Trophoblast cell (in vitro differentiated cells and primary cell): ENCODE results near the gene SLC6A2.

Experiments
- DNase-seq, 2 donors: peaks; one replicate each; pipeline ENCODE4 v3.0.0-alpha.2; 2016
- H2AFZ ChIP-seq: 2 replicates; pipeline ENCODE4 v1.6.1; 2013; ENCODE audit warnings: low read length, moderate library complexity, mild to moderate bottlenecking; ENCODE audit not compliant: insufficient read depth, poor library complexity
- H2AK5ac ChIP-seq: 2 replicates; pipeline ENCODE4 v1.6.1; 2013; ENCODE audit warnings: mild to moderate bottlenecking, low read length
- H2BK120ac ChIP-seq: 2 replicates; pipeline ENCODE4 v1.6.1; 2013; ENCODE audit warnings: low read length, mild to moderate bottlenecking, moderate library complexity; ENCODE audit not compliant: insufficient read depth, poor library complexity
- H2BK12ac ChIP-seq: 2 replicates; pipeline ENCODE4 v1.6.1; 2013; ENCODE audit warnings: mild to moderate bottlenecking, low read length, moderate library complexity
- H2BK5ac ChIP-seq: 2 replicates; pipeline ENCODE4 v1.6.1; 2013; ENCODE audit warnings: low read length, low read depth, moderate library complexity, mild to moderate bottlenecking; ENCODE audit not compliant: poor library complexity
- H3K14ac ChIP-seq: 2 replicates; pipeline ENCODE4 v1.6.1; 2013; ENCODE audit warnings: mild to moderate bottlenecking, low read length
- H3K18ac ChIP-seq: 2 replicates; pipeline ENCODE4 v1.6.1; 2013; ENCODE audit warnings: mild to moderate bottlenecking, low read length
- H3K23ac ChIP-seq: 2 replicates; pipeline ENCODE4 v1.6.1; 2013; ENCODE audit warnings: low read length
- H3K27ac ChIP-seq: 2 replicates; pipeline ENCODE4 v1.5.1; 2013; ENCODE audit warnings: low read depth, mild to moderate bottlenecking, inconsistent platforms, low read length, moderate library complexity
- H3K27me3 ChIP-seq: 2 replicates; pipeline ENCODE4 v1.6.1; 2013; ENCODE audit warnings: inconsistent platforms, mild to moderate bottlenecking, low read length, moderate library complexity; ENCODE audit not compliant: insufficient read depth
- H3K36me3 ChIP-seq, 2 experiments: 1 replicate in 1 of 2; 2 replicates in 1 of 2; pipeline ENCODE4 v1.6.1; 2013; ENCODE audit warnings: low read length in 2 of 2, mild to moderate bottlenecking in 2 of 2, moderate library complexity in 1 of 2; ENCODE audit not compliant: insufficient read depth in 2 of 2, control insufficient read depth in 1 of 2
- H3K4ac ChIP-seq: 2 replicates; pipeline ENCODE4 v1.6.1; 2013; ENCODE audit warnings: low read depth, mild to moderate bottlenecking, low read length, moderate library complexity
- H3K4me1 ChIP-seq, 2 experiments: 1 replicate in 1 of 2; 2 replicates in 1 of 2; pipeline ENCODE4 v1.6.1; 2013; ENCODE audit warnings: low read length in 2 of 2, mild to moderate bottlenecking in 2 of 2, moderate library complexity in 1 of 2; ENCODE audit not compliant: insufficient read depth in 2 of 2, control insufficient read depth in 1 of 2
- H3K4me2 ChIP-seq: 2 replicates; pipeline ENCODE4 v1.6.1; 2013; ENCODE audit warnings: inconsistent platforms, mild to moderate bottlenecking, low read length, moderate library complexity
- H3K4me3 ChIP-seq: 2 replicates; pipeline ENCODE4 v1.5.1; 2013; ENCODE audit warnings: mild to moderate bottlenecking, low read depth, low read length, inconsistent platforms
- H3K79me1 ChIP-seq: one replicate; pipeline ENCODE4 v1.6.1; 2013; ENCODE audit warnings: low read length
- H3K79me2 ChIP-seq: 2 replicates; pipeline ENCODE4 v1.6.1; 2013; ENCODE audit warnings: low read length, mild to moderate bottlenecking; ENCODE audit not compliant: control insufficient read depth, insufficient read depth, poor library complexity
- H3K9ac ChIP-seq: 2 replicates; pipeline ENCODE4 v1.6.1; 2013; ENCODE audit warnings: mild to moderate bottlenecking, low read length
- H3K9me3 ChIP-seq: 2 replicates; pipeline ENCODE4 v1.6.1; 2013; ENCODE audit warnings: low read depth, mild to moderate bottlenecking, control low read depth, inconsistent platforms, low read length; ENCODE audit not compliant: insufficient read depth
- H4K12ac ChIP-seq: 2 replicates; pipeline ENCODE4 v1.6.1; 2013; ENCODE audit warnings: low read depth, mild to moderate bottlenecking, low read length, moderate library complexity
- H4K8ac ChIP-seq: 2 replicates; pipeline ENCODE4 v1.6.1; 2013; ENCODE audit warnings: low read depth, mild to moderate bottlenecking, low read length, moderate library complexity
- H4K91ac ChIP-seq: one replicate; pipeline ENCODE4 v1.6.1; 2013; ENCODE audit warnings: low read depth, mild to moderate bottlenecking, low read length, moderate library complexity
- WGBS: extraction: QIAGEN DNeasy Blood & Tissue Kit; methylation state at CpG from one replicate; pipeline ENCODE4 v1.1.7; 2013; ENCODE audit warnings: missing lambda C conversion rate; ENCODE audit not compliant: insufficient read length, insufficient coverage; ENCODE audit errors: extremely low coverage; 5-methylcytosine and 5-hydroxymethylcytosine counted together

The SLC6A2 gene

GRCh38 chr16:55691771-55692170 is 36.0 kb downstream of the SLC6A2 start:
- Histone ChIP-seq H4K91ac (no peak overlapping the region), H2AFZ (no peak overlapping the region), H3K9ac (no peak overlapping the region), H2BK5ac (no peak overlapping the region), H3K23ac (no peak overlapping the region), H3K14ac (no peak overlapping the region), H3K27ac (no peak overlapping the region), H3K36me3 (no peaks in the 10 kb centered on the region), H3K4me3 (no peak overlapping the region), H3K4me2 (no peak overlapping the region), H2BK12ac (no peak overlapping the region), H3K18ac (no peak overlapping the region), H4K12ac (no peak overlapping the region), H3K79me2 (no peaks in the 10 kb centered on the region), H2AK5ac (no peak overlapping the region), H3K4ac (no peak overlapping the region), H4K8ac (no peak overlapping the region), H3K27me3 (no peaks in the 10 kb centered on the region), H3K9me3 (peaks cover 4% of the 10 kb centered on the region), H3K4me1 (peaks cover 3 to 5% of the 10 kb centered on the region in 2 experiments), H2BK120ac (no peak overlapping the region), H3K79me1 (no peaks in the 10 kb centered on the region)
- no peak for DNase-seq
- no CpG with 5 or more reads among the region's 12 CpGs for WGBS

- peaks cover 3% of the 10 kb centered on the region for H3K9me3 ChIP-seq
- no peak overlapping the region for H2BK12ac ChIP-seq
- no peaks in the 10 kb centered on the region for H3K79me2 ChIP-seq
- H3K36me3 ChIP-seq = no peaks in the 10 kb centered on the region
- H4K8ac ChIP-seq = no peak overlapping the region
- H3K4me3 ChIP-seq = no peak overlapping the region
- H3K23ac ChIP-seq = no peak overlapping the region
- H3K9ac ChIP-seq = no peak overlapping the region
- H4K12ac ChIP-seq = no peak overlapping the region
- no peak overlapping the region for H3K27ac ChIP-seq
- H2BK120ac ChIP-seq = no peak overlapping the region
- no peak for DNase-seq
- H3K79me1 ChIP-seq = no peaks in the 10 kb centered on the region
- H4K91ac ChIP-seq = no peak overlapping the region
- no peaks in the 10 kb centered on the region for H3K27me3 ChIP-seq
- H3K4me2 ChIP-seq = no peak overlapping the region
- H3K4me1 ChIP-seq = peaks cover 5 to 8% of the 10 kb centered on the region in 2 experiments
- H3K18ac ChIP-seq = no peak overlapping the region
- WGBS = no CpG with 5 or more reads among the region's 5 CpGs
- no peak overlapping the region for H2AK5ac ChIP-seq
- no peak overlapping the region for H3K14ac ChIP-seq
- H2AFZ ChIP-seq = no peak overlapping the region
- H3K4ac ChIP-seq = no peak overlapping the region
- no peak overlapping the region for H2BK5ac ChIP-seq
These were observed 39.8 kb downstream of the SLC6A2 start for GRCh38 chr16:55695595-55695994.

- peaks cover 5 to 8% of the 10 kb centered on the region in 2 experiments for H3K4me1 ChIP-seq
- H3K27ac ChIP-seq = no peak overlapping the region
- H2BK120ac ChIP-seq = no peak overlapping the region
- H3K79me1 ChIP-seq = no peaks in the 10 kb centered on the region
- no peaks in the 10 kb centered on the region for H3K79me2 ChIP-seq
- H3K27me3 ChIP-seq = no peaks in the 10 kb centered on the region
- H3K4me3 ChIP-seq = no peak overlapping the region
- H4K91ac ChIP-seq = no peak overlapping the region
- no peak overlapping the region for H4K8ac ChIP-seq
- no peak overlapping the region for H2BK5ac ChIP-seq
- no peak overlapping the region for H3K14ac ChIP-seq
- no peak overlapping the region for H3K23ac ChIP-seq
- DNase-seq = peak in 1 of 2 donors; percentile 57
- no peaks in the 10 kb centered on the region for H3K36me3 ChIP-seq
- no CpG with 5 or more reads among the region's 7 CpGs for WGBS
- H4K12ac ChIP-seq = no peak overlapping the region
- H2BK12ac ChIP-seq = no peak overlapping the region
- no peak overlapping the region for H3K4me2 ChIP-seq
- no peak overlapping the region for H3K9ac ChIP-seq
- H3K4ac ChIP-seq = no peak overlapping the region
- H3K9me3 ChIP-seq = peaks cover 3% of the 10 kb centered on the region
- H2AK5ac ChIP-seq = no peak overlapping the region
- H2AFZ ChIP-seq = no peak overlapping the region
- H3K18ac ChIP-seq = no peak overlapping the region
These were observed 42.1 kb downstream of the SLC6A2 start for GRCh38 chr16:55697867-55698266.

- peaks cover 5 to 8% of the 10 kb centered on the region in 2 experiments for H3K4me1 ChIP-seq
- no peak overlapping the region for H2AFZ ChIP-seq
- no CpG with 5 or more reads among the region's 6 CpGs for WGBS
- no peaks in the 10 kb centered on the region for H3K79me1 ChIP-seq
- no peak overlapping the region for H2BK12ac ChIP-seq
- no peaks in the 10 kb centered on the region for H3K36me3 ChIP-seq
- H3K23ac ChIP-seq = no peak overlapping the region
- H3K27me3 ChIP-seq = no peaks in the 10 kb centered on the region
- peak; percentile 94 to 97 for DNase-seq
- no peak overlapping the region for H2BK120ac ChIP-seq
- H3K4ac ChIP-seq = no peak overlapping the region
- no peak overlapping the region for H3K4me2 ChIP-seq
- H4K91ac ChIP-seq = no peak overlapping the region
- no peak overlapping the region for H3K9ac ChIP-seq
- H2AK5ac ChIP-seq = no peak overlapping the region
- peaks cover 3% of the 10 kb centered on the region for H3K9me3 ChIP-seq
- no peak overlapping the region for H3K4me3 ChIP-seq
- H3K14ac ChIP-seq = no peak overlapping the region
- H2BK5ac ChIP-seq = no peak overlapping the region
- H4K12ac ChIP-seq = no peak overlapping the region
- no peak overlapping the region for H3K27ac ChIP-seq
- no peak overlapping the region for H3K18ac ChIP-seq
- no peak overlapping the region for H4K8ac ChIP-seq
- no peaks in the 10 kb centered on the region for H3K79me2 ChIP-seq
These were observed 42.5 kb downstream of the SLC6A2 start for GRCh38 chr16:55698331-55698730.
